T-helper 9 cell (primary cell): ENCODE results near the gene FER.
"Not testable (repeated sequence)": the region's sequence is repeated elsewhere in the genome, so short reads cannot be mapped to it uniquely, and the experiment has no call there.

Source experiments
- DNase-seq: peaks from one replicate; pipeline ENCODE4 v3.0.0-alpha.2; 2020

Gene FER

DNA sequence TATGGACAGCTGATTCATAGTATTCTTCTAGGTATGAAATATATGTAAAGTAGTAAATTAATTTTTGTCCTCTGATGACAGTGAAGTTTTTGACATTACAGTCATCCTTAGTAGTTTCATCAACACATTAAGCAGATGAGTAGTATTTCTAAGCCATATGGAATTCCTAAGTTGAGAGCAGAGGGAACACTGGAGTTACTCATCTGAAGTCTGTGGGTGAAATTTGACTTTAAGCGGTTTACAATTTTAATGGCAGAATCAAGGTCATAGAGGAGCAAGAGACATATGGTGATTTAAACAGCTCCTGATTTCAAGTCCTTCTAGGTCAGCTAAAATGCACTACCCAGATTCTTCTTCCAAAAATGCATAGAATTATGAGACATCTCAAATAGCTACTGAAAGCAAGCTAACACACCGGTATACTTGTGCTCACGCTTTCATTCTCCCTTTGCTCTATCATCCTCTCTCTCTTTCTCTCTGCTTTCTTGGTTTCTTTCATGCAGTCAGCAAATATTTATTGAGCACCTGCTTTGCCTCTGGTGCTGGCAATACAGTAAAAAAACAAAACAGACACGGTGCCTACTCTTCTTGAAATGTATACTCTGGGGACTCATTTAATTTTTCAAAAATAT lies 235.9 kb downstream of the FER start:
- DNase-seq, result no peak

GRCh38 chr5:108989761-108990392 lies 242.2 kb downstream of the FER start:
- DNase-seq, result no peak

DNA sequence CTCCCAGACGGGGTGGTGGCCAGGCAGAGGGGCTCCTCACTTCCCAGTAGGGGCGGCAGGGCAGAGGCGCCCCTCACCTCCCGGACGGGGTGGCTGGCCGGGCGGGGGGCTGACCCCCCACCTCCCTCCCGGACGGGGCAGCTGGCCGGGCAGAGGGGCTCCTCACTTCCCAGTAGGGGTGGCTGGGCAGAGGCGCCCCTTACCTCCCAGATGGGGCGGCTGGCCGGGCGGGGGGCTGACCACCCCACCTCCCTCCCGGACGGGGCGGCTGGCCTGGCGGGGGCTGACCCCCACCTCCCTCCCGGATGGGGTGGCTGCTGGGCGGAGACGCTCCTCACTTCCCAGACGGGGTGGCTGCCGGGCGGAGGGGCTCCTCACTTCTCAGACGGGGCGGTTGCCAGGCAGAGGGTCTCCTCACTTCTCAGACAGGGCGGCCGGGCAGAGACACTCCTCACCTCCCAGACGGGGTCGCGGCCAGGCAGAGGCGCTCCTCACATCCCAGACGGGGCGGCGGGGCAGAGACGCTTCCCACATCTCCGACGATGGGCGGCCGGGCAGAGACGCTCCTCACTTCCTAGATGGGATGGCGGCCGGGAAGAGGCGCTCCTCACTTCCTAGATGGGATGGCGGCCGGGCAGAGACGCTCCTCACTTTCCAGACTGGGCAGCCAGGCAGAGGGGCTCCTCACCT lies 244.8 kb downstream of the FER start:
- DNase-seq, result not testable (repeated sequence)

- DNase-seq, result not testable (repeated sequence)
Observed at GRCh38 chr5:108993440-108993839, 245.7 kb downstream of the FER start.

GRCh38 chr5:108997720-108998119 lies 250.0 kb downstream of the FER start:
- no peak for DNase-seq

- no peak for DNase-seq
Observed at GRCh38 chr5:108998216-108998615, 250.5 kb downstream of the FER start.

DNA sequence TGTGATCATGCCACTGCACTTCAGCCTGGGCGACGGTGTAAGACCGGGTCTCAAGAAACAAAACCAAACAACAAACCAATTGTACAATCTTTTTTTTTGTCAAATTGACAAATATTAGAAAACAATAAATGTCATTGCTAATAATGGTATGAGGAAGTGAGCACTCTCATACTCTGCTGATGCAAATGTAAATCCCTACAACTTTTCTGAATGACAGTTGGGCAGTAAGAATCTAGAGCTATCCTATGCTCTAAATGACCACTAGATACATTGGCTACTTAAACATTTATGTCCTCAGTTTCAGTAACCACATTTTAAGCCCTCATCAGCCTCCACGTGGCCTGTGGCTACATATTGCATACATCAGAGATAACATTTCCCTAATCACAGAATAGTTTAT lies 256.2 kb downstream of the FER start:
- no peak for DNase-seq

DNA sequence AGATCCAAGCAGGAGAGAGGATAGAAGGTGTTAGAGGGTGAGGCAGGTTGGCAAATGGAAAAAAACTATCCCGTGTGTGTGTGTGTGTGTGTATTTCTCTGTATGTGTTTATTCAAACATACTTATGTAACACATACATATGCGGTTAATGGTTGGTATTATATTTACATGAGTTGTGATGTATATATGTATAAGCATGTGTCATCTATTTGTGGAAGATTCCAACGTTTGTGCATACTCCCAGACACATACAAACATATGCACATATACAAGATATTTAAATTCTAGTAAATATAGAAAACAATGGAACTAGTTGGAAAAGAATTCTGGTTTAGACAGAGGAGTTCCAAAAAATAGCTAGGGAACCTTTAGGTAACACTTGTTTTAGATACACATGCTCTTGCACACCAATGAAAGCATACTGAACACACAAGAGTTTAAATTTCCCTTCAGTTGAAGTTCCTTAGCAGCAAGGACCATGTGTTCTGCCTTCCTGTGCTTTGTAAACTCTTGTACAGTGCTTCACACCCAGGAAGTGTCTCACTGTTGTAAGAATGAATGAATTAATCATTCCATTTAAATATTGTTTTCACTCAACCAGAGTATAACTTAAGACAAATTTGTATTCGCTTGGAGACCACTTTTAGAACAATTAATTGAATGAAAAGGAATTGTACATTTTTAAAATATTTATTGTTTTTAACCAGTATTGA lies 257.8 kb downstream of the FER start:
- DNase-seq, result no peak

DNA sequence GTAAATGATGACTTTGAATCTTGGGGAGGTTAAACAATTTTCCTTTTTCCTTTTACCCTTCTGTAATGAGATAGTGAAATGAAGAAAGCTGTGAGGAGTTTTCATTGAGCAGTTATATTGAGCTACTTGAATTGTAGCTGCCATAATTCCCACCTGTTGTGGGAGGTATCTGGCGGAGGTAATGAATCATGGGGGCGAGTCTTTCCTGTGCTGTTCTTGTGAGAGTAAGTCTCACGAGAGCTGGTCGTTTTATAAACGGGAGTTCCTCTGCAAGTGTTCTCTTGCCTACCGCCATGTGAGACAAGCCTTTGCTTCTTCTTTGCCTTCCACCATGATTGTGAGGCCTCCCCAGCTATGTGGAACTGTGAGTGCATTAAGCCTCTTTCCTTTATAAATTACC lies 258.4 kb downstream of the FER start:
- DNase-seq, result no peak

- no peak for DNase-seq
Observed at GRCh38 chr5:109016300-109016699, 268.6 kb downstream of the FER start.

- DNase-seq, result no peak
Observed at GRCh38 chr5:109022056-109022455, 274.4 kb downstream of the FER start.

- not testable (repeated sequence) for DNase-seq
Observed at GRCh38 chr5:109025729-109026128, 278.0 kb downstream of the FER start.

GRCh38 chr5:109027983-109028607 lies 280.4 kb downstream of the FER start:
- DNase-seq, result no peak

- DNase-seq, result no peak
Observed at GRCh38 chr5:109028608-109029299, 281.1 kb downstream of the FER start.

GRCh38 chr5:109029847-109030246 lies 282.1 kb downstream of the FER start:
- no peak for DNase-seq

GRCh38 chr5:109030360-109031143 lies 282.9 kb downstream of the FER start:
- no peak for DNase-seq

DNA sequence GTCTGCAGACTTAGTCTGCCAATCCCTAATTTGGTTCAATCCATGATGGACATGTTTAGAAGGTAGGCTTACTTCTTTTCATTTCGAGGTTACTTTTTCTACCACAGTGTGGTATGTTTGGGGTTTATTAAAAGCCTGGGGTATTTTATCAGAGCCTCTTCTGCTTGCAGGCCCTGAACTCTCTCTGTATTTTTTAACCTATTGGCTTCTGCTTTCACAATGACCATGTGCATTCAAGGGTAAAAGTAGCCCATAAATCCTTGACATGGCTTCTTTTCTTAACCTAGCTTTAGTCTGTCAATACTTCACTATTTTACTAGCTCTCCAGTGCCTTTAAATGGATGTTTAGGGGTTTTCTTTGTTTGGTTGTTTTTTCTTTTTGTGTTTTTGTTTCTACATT lies 286.6 kb downstream of the FER start:
- DNase-seq, result no peak

DNA sequence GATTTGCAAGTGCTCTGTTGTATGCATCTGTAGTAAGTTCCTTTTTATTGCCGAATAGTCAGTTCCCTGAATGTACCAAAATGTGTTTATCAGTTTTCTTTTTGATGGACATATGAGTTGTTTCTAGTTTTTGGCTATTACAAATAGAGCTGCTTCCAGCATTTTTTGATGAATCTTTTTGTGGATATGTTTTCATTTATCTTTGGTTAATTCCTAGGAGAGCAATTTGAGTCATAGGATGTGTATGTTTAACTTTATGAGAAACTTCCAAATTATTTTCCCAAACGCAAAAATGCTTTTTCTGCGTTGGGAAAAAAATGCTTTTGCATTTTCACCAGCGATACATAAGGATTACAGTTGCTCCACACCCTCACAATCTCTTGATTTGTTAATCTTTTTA lies 287.7 kb downstream of the FER start:
- no peak for DNase-seq

DNA sequence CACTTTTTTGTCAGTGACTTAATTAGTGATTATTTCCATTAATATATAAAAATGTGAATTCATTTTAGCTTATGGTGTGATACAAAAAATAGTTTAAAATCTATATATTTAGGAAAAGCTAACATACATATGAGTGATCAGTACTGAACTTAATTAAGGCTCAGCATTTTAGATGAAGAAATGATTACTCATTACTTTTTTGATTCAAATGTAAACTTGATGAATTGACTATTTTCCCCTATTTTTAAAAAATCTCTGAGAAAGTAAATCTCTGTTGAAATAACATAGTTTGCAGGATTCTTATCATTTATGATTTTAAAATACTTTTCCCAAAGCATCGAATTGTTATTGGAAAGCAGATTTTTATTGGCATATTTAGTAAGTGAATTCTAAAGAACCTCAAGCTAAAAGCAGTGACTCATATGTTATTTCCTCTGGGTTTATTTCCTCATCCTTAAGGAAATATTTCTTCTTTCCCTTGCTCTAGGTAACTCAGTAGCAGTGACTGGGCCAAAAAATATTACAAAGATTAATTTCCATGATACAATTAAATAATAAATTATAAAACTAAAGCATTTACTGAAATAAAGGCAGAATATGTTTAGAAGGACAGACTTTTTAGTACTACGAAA lies 290.6 kb downstream of the FER start:
- no peak for DNase-seq

DNA sequence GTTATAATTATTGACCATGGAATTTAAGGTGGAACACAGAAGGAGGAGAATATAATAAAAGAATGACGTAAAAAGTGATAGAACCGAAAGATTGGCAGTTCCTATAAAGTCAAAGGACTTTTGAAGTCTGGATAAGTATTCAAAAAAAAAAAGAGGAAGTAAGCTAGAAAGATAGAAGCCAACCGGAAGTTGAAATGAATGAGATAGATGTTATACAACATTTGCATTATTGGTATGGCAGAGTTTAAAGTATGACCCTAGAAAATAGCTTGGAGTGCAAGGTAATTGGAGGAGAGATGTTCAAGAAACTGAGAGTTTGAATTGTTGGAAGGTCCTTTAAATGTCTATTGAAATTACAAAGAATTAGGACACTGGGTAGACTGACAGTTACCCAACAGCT lies 293.6 kb downstream of the FER start:
- DNase-seq, result no peak

DNA sequence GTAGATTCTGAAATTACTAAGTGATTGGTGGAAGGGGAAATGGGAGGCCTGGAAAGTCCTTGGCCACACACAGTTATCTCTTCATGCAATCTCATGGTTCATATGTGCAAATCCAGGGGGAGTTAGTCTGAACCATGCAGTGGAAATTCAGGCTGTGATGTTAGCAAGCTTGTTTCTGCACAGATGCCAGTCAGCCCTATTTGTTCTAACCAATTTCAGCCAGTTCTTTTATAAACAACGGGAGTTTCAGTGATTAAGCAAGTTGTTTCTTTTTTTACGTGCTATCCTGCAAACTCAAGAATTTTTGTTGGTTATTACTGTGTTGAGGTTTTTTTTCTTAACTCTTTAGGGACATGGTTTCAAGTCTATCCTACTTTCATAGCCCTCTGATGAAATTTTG lies 298.0 kb downstream of the FER start:
- DNase-seq, result no peak
